Measurements from ENCODE around the gene SMARCD2.

- TF ChIP-seq POLR2A (IDR thresholded peaks at IDR 0.05; ENCODE audit: low read depth) (no peak), CTCF (IDR thresholded peaks at IDR 0.05) (no peak), EP300 (IDR thresholded peaks at IDR 0.05) (no peak), POLR2AphosphoS5 (IDR thresholded peaks at IDR 0.05) (no peak)
Observed at GRCh38 chr17:63855185-63855584, 12.7 kb upstream of the SMARCD2 start.
